Measurements from ENCODE around the gene TMIGD2.

DNA sequence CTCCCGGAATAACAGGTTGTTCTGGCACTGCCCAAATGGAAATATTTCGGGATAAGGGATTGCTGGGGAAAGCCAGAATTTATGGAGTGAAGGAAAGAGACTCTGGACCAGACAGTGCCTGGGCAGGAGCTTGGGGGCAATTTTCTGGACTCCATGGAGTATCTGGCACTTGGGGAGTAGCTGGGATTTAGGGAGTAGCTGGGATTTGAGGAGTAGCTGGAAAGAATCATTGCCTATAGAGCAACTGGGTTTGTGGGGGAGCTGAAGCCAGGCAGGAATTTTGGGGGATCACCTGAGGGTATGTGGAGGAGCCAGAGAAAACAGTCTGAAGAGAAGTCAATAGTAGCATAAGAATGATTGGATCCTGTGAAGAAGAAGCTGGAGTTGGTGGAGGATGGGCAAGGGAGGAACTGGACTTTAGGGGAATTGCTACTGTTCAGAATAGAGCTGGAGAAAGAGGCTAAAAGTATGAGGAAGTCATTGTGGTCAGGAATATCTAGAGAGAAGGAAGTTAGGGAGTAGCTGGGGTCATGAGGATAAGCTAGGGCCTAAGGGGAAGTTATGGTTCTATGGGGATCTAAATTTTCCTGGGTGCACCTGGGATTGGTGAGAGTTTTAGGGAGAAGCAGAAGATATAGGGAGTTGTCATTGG is 17.0 kb upstream of the TMIGD2 start:
- TF ChIP-seq POLR2A (IDR thresholded peaks at IDR 0.05): no peak
- TF ChIP-seq, protein P1, sequence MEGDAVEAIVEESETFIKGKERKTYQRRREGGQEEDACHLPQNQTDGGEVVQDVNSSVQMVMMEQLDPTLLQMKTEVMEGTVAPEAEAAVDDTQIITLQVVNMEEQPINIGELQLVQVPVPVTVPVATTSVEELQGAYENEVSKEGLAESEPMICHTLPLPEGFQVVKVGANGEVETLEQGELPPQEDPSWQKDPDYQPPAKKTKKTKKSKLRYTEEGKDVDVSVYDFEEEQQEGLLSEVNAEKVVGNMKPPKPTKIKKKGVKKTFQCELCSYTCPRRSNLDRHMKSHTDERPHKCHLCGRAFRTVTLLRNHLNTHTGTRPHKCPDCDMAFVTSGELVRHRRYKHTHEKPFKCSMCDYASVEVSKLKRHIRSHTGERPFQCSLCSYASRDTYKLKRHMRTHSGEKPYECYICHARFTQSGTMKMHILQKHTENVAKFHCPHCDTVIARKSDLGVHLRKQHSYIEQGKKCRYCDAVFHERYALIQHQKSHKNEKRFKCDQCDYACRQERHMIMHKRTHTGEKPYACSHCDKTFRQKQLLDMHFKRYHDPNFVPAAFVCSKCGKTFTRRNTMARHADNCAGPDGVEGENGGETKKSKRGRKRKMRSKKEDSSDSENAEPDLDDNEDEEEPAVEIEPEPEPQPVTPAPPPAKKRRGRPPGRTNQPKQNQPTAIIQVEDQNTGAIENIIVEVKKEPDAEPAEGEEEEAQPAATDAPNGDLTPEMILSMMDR (IDR thresholded peaks at IDR 0.05): no peak
- TF ChIP-seq EP300 (IDR thresholded peaks at IDR 0.05): no peak
